DND-41 (cell line): ENCODE measurements around the gene CCDC138.

Experiments
- CTCF ChIP-seq: IDR thresholded peaks from 2 replicates; pipeline ENCODE4 v1.5.1; 2012; ENCODE audit warnings: borderline replicate concordance, low read length, moderate library complexity, mild to moderate bottlenecking; ENCODE audit not compliant: poor library complexity, severe bottlenecking; ENCODE audit errors: extremely low read depth
- EZH2 ChIP-seq: IDR thresholded peaks from 3 replicates; pipeline ENCODE4 v1.6.1; 2012; ENCODE audit warnings: borderline replicate concordance, low read depth, mild to moderate bottlenecking, moderate library complexity, low read length, inconsistent platforms; ENCODE audit not compliant: severe bottlenecking

GRCh38 chr2:108905176-108905575 is 118.6 kb downstream of the CCDC138 start:
- TF ChIP-seq CTCF (no peak), EZH2 (no peak)
